ENCODE results near the gene C1R. TPM values are rescaled to one million over a fixed set of nuclear protein-coding genes. Genes with fewer than 3 reads are reported as not detected.

The C1R gene
- total RNA-seq, 4 donors from 2014 or later: 22.8 to 297 (median 140) TPM

- peak overlapping the region; percentile 36 to 68 (median 50) for H3K4me3 ChIP-seq
- peaks cover 18 to 56% (median 47%) of the 10 kb centered on the region in 3 donors for H3K4me1 ChIP-seq
- peaks cover 0 to 38% (median 7%) of the 10 kb centered on the region in 3 donors for H3K36me3 ChIP-seq
- intact Hi-C loops (cut with DNase I): loop anchor here (5.0 kb wide), 1 partner anchor 33 kb away; no protein-coding TSS in a partner anchor
- no peaks in the 10 kb centered on the region for H3K27me3 ChIP-seq
- no peak for DNase-seq
- TF ChIP-seq CTCF (IDR thresholded peaks at IDR 0.05) (no peak), POLR2A (IDR thresholded peaks at IDR 0.05) (no peak)
- H3K9me3 ChIP-seq: no peaks in the 10 kb centered on the region
- 58 to 59% methylated on average over 11 to 15 of the region's 16 CpGs for WGBS, 2 donors
- H3K27ac ChIP-seq: peak overlapping the region; percentile 78 to 92 (median 87)
These were observed 1.8 kb downstream of the C1R start for GRCh38 chr12:7090222-7090998.

DNA sequence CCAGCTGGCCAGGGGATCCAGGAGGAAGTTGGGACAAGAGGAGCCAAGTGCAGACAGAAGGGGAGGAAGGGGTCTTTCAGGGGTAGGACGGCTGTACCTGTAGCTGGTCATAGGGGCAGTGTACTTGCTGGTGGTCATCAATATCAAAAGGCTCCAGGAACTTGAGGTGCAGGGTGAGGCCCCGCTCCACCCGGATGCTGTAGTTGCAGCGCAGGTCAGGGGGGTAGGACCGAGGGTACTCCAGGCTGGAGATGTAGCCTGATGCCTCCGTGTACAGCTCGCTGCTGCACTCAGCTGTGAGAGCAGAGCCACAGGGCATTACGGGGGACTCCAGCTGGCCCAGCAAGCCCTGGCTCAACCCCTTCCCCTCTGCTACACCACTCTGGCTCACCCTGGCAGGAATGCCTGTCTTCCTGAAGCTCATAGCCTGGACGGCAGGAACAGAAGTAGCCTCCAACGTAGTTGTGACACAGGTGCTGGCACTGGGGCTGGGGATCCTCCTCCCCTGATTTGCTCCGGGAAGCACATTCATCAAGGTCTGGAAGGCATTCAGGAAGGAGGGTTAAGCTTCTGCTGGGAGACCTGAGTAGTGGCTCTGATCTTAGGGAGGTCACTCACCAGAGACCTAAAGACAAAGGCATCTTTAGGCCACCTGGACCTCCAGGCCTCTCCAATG lies 2.9 kb downstream of the C1R start:
- peak overlapping the region; percentile 78 to 92 (median 87) for H3K27ac ChIP-seq
- WGBS, 2 donors: 62 to 85% methylated on average over 6 to 10 of the region's 11 CpGs
- intact Hi-C loops (cut with DNase I): no loop called here
- H3K36me3 ChIP-seq: peaks cover 0 to 48% (median 14%) of the 10 kb centered on the region in 3 donors
- H3K4me1 ChIP-seq: peaks cover 18 to 56% (median 47%) of the 10 kb centered on the region in 3 donors
- peak overlapping the region in 2 of 4 donors; percentile 53 to 68 for H3K4me3 ChIP-seq
- no peaks in the 10 kb centered on the region for H3K27me3 ChIP-seq
- TF ChIP-seq POLR2A (IDR thresholded peaks at IDR 0.05) (no peak), CTCF (IDR thresholded peaks at IDR 0.05) (no peak)
- H3K9me3 ChIP-seq: no peaks in the 10 kb centered on the region
- DNase-seq: no peak

DNA sequence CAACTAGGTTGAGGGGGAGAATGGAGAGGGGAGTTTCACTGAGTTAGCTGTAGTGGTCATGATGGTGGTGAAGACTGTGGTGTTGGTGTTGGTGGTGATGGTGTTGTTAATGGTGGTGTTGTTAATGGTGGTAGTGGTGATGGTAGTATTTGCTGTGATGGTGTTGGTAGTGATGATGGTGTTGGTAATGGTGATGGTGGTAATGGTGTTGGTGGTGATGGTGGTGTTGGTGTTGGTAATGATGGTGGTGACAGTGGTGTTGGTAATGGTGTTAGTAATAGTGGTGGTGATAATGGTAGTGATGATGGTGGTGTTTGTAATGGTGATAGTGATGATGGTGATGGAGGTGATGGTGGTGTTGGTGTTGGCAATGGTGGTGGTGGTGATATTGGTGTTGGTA lies 9.1 kb downstream of the C1R start:
- no peak overlapping the region for H3K4me3 ChIP-seq
- DNase-seq: no peak
- no peaks in the 10 kb centered on the region for H3K9me3 ChIP-seq
- no peaks in the 10 kb centered on the region for H3K27me3 ChIP-seq
- H3K36me3 ChIP-seq: peaks cover 0 to 65% (median 22%) of the 10 kb centered on the region in 3 donors
- H3K4me1 ChIP-seq: peaks cover 19 to 44% (median 25%) of the 10 kb centered on the region in 3 donors
- no peak overlapping the region for H3K27ac ChIP-seq
- intact Hi-C loops (cut with DNase I): no loop called here
- TF ChIP-seq POLR2A (IDR thresholded peaks at IDR 0.05): no peak
- TF ChIP-seq CTCF (IDR thresholded peaks at IDR 0.05): no peak

DNA sequence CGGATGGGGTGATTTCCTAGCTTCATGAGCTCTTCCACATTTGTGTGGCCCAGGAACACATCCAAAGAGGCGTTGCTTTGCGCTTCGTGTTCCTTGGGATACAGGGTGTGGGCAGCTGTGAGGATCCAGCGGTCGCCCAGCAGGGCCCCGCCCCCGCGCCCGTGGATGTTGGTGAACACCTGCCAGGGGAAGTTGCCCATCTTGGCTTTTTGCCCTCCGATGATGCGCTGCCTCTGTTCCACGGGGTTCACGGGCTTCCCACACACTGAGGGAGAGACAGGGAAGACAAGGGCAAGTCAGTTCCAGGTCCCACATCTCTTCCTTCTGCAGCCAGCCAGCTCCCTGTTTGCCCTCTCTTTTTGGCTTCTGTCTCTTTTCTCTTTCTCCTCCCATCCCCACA lies 11.2 kb downstream of the C1R start:
- 42 to 45% methylated on average over 4 to 13 of the region's 14 CpGs for WGBS, 2 donors
- Histone ChIP-seq H3K4me1 (peaks cover 19 to 45% (median 25%) of the 10 kb centered on the region in 3 donors), H3K36me3 (peaks cover 0 to 49% (median 21%) of the 10 kb centered on the region in 3 donors), H3K4me3 (no peak overlapping the region), H3K27me3 (no peaks in the 10 kb centered on the region), H3K27ac (peak overlapping the region; percentile 70 to 92 (median 84)), H3K9me3 (no peaks in the 10 kb centered on the region)
- no peak for DNase-seq
- TF ChIP-seq CTCF (IDR thresholded peaks at IDR 0.05) (no peak), POLR2A (IDR thresholded peaks at IDR 0.05) (no peak)
- intact Hi-C loops (cut with DNase I): no loop called here

GRCh38 chr12:7079826-7080125 lies 12.5 kb downstream of the C1R start:
- H3K9me3 ChIP-seq: no peaks in the 10 kb centered on the region
- TF ChIP-seq CTCF (IDR thresholded peaks at IDR 0.05): no peak
- TF ChIP-seq POLR2A (IDR thresholded peaks at IDR 0.05): no peak
- intact Hi-C loops (cut with DNase I): no loop called here
- H3K36me3 ChIP-seq: peaks cover 0 to 36% (median 16%) of the 10 kb centered on the region in 3 donors
- peak overlapping the region; percentile 78 to 92 (median 88) for H3K27ac ChIP-seq
- DNase-seq: no peak
- H3K4me3 ChIP-seq: no peak overlapping the region
- H3K4me1 ChIP-seq: peaks cover 19 to 45% (median 25%) of the 10 kb centered on the region in 3 donors
- H3K27me3 ChIP-seq: no peaks in the 10 kb centered on the region
